HCT116 (cell line): ENCODE measurements around the gene ISYNA1. TPM values are rescaled to one million over a fixed set of nuclear protein-coding genes. Genes with fewer than 3 reads are reported as not detected.

Experiments
- ATAC-seq: fragments of 200-7000 bp; cut with Tn5 transposase; 2 replicates; pipeline ENCODE4 v1.9.1; 2020; ENCODE audit warnings: mild to moderate bottlenecking, moderate library complexity
- BruUV-seq: library from RNA; stranded (reverse); fragments of 400-500 nt; replicated peaks from 2 replicates; lab custom pipeline; 2021; lab: Mats Ljungman, UMichigan
- CTCF ChIA-PET: fragments of 300-600 bp; sonication (Branson Sonifier 250); formaldehyde crosslinking; loops from one replicate; lab custom pipeline; 2021; ENCODE audit warnings: antibody characterized with exemption; lab: Charles Lee
- POLR2A ChIA-PET: fragments of 300-600, 350-600 bp; sonication (Branson Sonifier 250); formaldehyde crosslinking; loops from one replicate; lab custom pipeline; 2021; ENCODE audit warnings: antibody characterized with exemption; lab: Charles Lee
- RAD21 ChIA-PET, 2 experiments: fragments of 300-600 bp; sonication (Branson Sonifier 250); formaldehyde crosslinking; loops; one replicate each; lab custom pipeline; 2023; ENCODE audit warnings: low total read pairs in 2 of 2; ENCODE audit not compliant: uncharacterized antibody in 2 of 2, unreplicated experiment in 2 of 2, low non-redundant PET in 1 of 2; lab: Charles Lee
- DNase-seq: peaks from one replicate; pipeline ENCODE4 v3.0.0-alpha.2; 2010; ENCODE audit warnings: low read depth, low spot score
- H2AFZ ChIP-seq: fragments of 200-600 bp; shearing (Covaris generic), sonication (generic); 2 replicates; pipeline ENCODE4 v1.6.1; 2017; ENCODE audit warnings: low read depth, mixed run types, mixed read lengths, antibody characterized with exemption, low read length; ENCODE audit not compliant: poor library complexity, severe bottlenecking
- H3K27ac ChIP-seq: 2 replicates; pipeline ENCODE4 v1.5.1; 2012; ENCODE audit warnings: low read depth, low read length
- H3K27me3 ChIP-seq: fragments of 200-600 bp; sonication (generic); 2 replicates; pipeline ENCODE4 v1.6.1; 2016; ENCODE audit warnings: mixed run types, low read length, mixed read lengths; ENCODE audit not compliant: insufficient read depth
- H3K36me3 ChIP-seq, 2 experiments: fragments of 200-500 bp in 1 of 2; fragments of 200-600 bp in 1 of 2; sonication (Bioruptor generic) in 1 of 2; sonication (generic) in 1 of 2; 2 replicates each; pipeline versions ENCODE4 v1.5.1 to v1.6.1; 2014 to 2016; ENCODE audit warnings: low read length in 2 of 2, inconsistent platforms in 1 of 2, mixed read lengths in 1 of 2, mixed run types in 1 of 2; ENCODE audit not compliant: insufficient read depth in 2 of 2, control insufficient read depth in 1 of 2
- H3K4me1 ChIP-seq, 2 experiments: fragments of 200-600 bp in 1 of 2; sonication (generic) in 1 of 2; 2 replicates each; pipeline versions ENCODE4 v1.5.1 to v1.6.1; 2012 to 2017; ENCODE audit warnings: low read length in 2 of 2, inconsistent platforms in 1 of 2, mild to moderate bottlenecking in 1 of 2, mixed read lengths in 1 of 2, mixed run types in 1 of 2, moderate library complexity in 1 of 2; ENCODE audit not compliant: insufficient read depth in 2 of 2, control insufficient read depth in 1 of 2
- H3K4me2 ChIP-seq: fragments of 200-600 bp; sonication (generic); 2 replicates; pipeline ENCODE4 v1.6.1; 2017; ENCODE audit warnings: mixed run types, low read length, mixed read lengths
- H3K4me3 ChIP-seq, 2 experiments: fragments of 200-600 bp in 1 of 2; sonication (generic) in 1 of 2; replicated peaks in 1 of 2; 2 replicates each; pipeline ENCODE4 v1.5.1; 2011 to 2016; ENCODE audit warnings: low read length in 2 of 2, control low read depth in 1 of 2, low read depth in 1 of 2, mild to moderate bottlenecking in 1 of 2, mixed read lengths in 1 of 2, mixed run types in 1 of 2
- H3K79me2 ChIP-seq: fragments of 200-600 bp; sonication (generic); 2 replicates; pipeline ENCODE4 v1.6.1; 2017; ENCODE audit warnings: mild to moderate bottlenecking, mixed run types, low read length, moderate library complexity, mixed read lengths; ENCODE audit not compliant: insufficient read depth
- H3K9ac ChIP-seq: fragments of 200-600 bp; sonication (generic); 2 replicates; pipeline ENCODE4 v1.6.1; 2016; ENCODE audit warnings: low read length, mixed read lengths
- H3K9me2 ChIP-seq: fragments of 200-600 bp; sonication (generic), shearing (Covaris generic); 2 replicates; pipeline ENCODE4 v1.6.1; 2017; ENCODE audit warnings: mixed run types, mild to moderate bottlenecking, moderate library complexity; ENCODE audit not compliant: insufficient read depth
- H3K9me3 ChIP-seq, 2 experiments: fragments of 200-500 bp in 1 of 2; fragments of 200-600 bp in 1 of 2; sonication (Bioruptor generic) in 1 of 2; sonication (generic) in 1 of 2; 2 replicates each; pipeline ENCODE4 v1.6.1; 2014 to 2017; ENCODE audit warnings: low read length in 2 of 2, mixed read lengths in 2 of 2, inconsistent platforms in 1 of 2, low read depth in 1 of 2, mild to moderate bottlenecking in 1 of 2, mixed run types in 1 of 2, moderate library complexity in 1 of 2; ENCODE audit not compliant: control insufficient read depth in 1 of 2, insufficient read depth in 1 of 2
- H4K20me1 ChIP-seq: fragments of 200-600 bp; sonication (generic), shearing (Covaris generic); 2 replicates; pipeline ENCODE4 v1.6.1; 2017; ENCODE audit warnings: mixed run types, mild to moderate bottlenecking, moderate library complexity; ENCODE audit not compliant: insufficient read depth
- ATF3 ChIP-seq: IDR thresholded peaks from 2 replicates; pipeline ENCODE4 v1.6.1; 2012
- CBX3 ChIP-seq: IDR thresholded peaks from 2 replicates; pipeline ENCODE4 v1.6.1; 2012; ENCODE audit warnings: low read depth
- CEBPB ChIP-seq: IDR thresholded peaks from 2 replicates; pipeline ENCODE4 v1.6.1; 2012; ENCODE audit warnings: low read depth
- EGR1 ChIP-seq: IDR thresholded peaks from 2 replicates; pipeline ENCODE4 v1.6.1; 2012; ENCODE audit warnings: low read depth
- ELF1 ChIP-seq: IDR thresholded peaks from 2 replicates; pipeline ENCODE4 v1.6.1; 2012; ENCODE audit warnings: low read depth, borderline replicate concordance
- EZH2 ChIP-seq: fragments of 200-600 bp; sonication (generic); IDR thresholded peaks from 2 replicates; pipeline ENCODE4 v1.6.1; 2017; ENCODE audit warnings: antibody characterized with exemption, mixed run types
- JUND ChIP-seq: IDR thresholded peaks from 2 replicates; pipeline ENCODE4 v1.6.1; 2012
- POLR2A ChIP-seq: IDR thresholded peaks from 2 replicates; pipeline ENCODE4 v1.7.0; 2011; ENCODE audit warnings: borderline replicate concordance; ENCODE audit not compliant: insufficient read depth, insufficient read length; ENCODE audit errors: extremely low read depth
- POLR2AphosphoS5 ChIP-seq: IDR thresholded peaks from 2 replicates; pipeline ENCODE4 v1.6.1; 2011; ENCODE audit warnings: mild to moderate bottlenecking, low read depth, low read length, moderate library complexity
- RAD21 ChIP-seq: IDR thresholded peaks from 2 replicates; pipeline ENCODE4 v1.6.1; 2012; ENCODE audit warnings: low read depth, mild to moderate bottlenecking
- SIN3A ChIP-seq: IDR thresholded peaks from 2 replicates; pipeline ENCODE4 v1.6.1; 2012; ENCODE audit warnings: low read depth
- SRF ChIP-seq: IDR thresholded peaks from 2 replicates; pipeline ENCODE4 v1.6.1; 2012; ENCODE audit warnings: low read depth
- TCF7L2 ChIP-seq: IDR thresholded peaks from 2 replicates; pipeline ENCODE4 v1.7.0; 2011; ENCODE audit warnings: borderline replicate concordance, inconsistent platforms; ENCODE audit not compliant: insufficient read depth, insufficient read length; ENCODE audit errors: extremely low read depth
- ZBTB33 ChIP-seq: IDR thresholded peaks from 2 replicates; pipeline ENCODE4 v1.6.1; 2011; ENCODE audit warnings: mild to moderate bottlenecking, low read length, moderate library complexity; ENCODE audit not compliant: insufficient replicate concordance; ENCODE audit errors: extremely low read depth
- ZFX ChIP-seq: fragments of 450-650 bp; IDR thresholded peaks from 2 replicates; pipeline ENCODE4 v1.6.1; 2017
- intact Hi-C: fragments of 100-400 bp; cut with micrococcal nuclease; formaldehyde crosslinking; loops from 2 replicates; pipeline ENCODE4 v1.10.0; 2022
- total RNA-seq: library from RNA; stranded (reverse); gene quantifications from one replicate; pipeline ENCODE4 v1.2.1, GENCODE V29; 2021; ENCODE audit not compliant: unreplicated experiment
- TF ChIP-seq, protein P1 (sequence below), 3 experiments: fragments of 200-600 bp in 1 of 3; sonication (generic) in 1 of 3; IDR thresholded peaks in 2 of 3; conservative IDR thresholded peaks in 1 of 3; 2 replicates each; pipeline ENCODE4 v1.5.1; 2012 to 2017; ENCODE audit warnings: low read depth in 2 of 3, low read length in 2 of 3, antibody characterized with exemption in 1 of 3, borderline replicate concordance in 1 of 3, control low read depth in 1 of 3, mild to moderate bottlenecking in 1 of 3, mixed read lengths in 1 of 3, mixed run types in 1 of 3, moderate library complexity in 1 of 3; ENCODE audit not compliant: insufficient read depth in 1 of 3

ISYNA1 gene
- total RNA-seq, 1 experiment from 2014 or later: 365 TPM

DNA sequence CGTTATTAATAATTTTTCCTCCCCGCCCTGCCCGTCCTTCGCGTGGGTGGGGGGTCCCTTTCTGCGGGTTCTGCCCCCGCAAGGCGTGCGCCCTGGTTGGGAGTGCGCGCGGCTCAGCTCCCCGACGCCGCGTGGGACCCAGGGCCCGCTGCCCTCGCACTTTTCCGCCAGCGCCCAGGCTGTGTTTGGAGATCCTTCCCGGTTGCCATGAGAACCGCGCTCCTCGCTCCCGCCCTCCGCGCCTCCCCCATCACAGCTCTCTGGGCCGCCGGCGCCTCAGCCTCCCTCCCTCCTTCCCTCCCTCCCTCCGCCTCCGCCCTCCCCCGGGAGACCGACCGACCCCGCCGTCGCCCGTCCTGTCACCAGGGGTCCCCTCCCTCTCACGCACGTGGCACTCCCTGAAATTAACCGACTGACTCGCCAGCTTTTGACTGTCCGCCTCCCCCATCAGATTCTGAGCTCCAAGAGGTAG, 21.1 kb downstream of the ISYNA1 start (continued):
- TF ChIP-seq ZBTB33: no peak
- no peak for TF ChIP-seq JUND
- TF ChIP-seq RAD21: no peak
- no peak for TF ChIP-seq ATF3
- TF ChIP-seq EZH2: no peak
- no peak for TF ChIP-seq SRF
- TF ChIP-seq CBX3: no peak
- peak; percentile 31 for TF ChIP-seq TCF7L2
- TF ChIP-seq EGR1: peak; percentile 79

- POLR2A ChIA-PET: interaction anchor here (0.5 to 5.4 kb wide), 9 partner anchors 26 to 135 kb away, joined by 3 to 45 read pairs (median 5); partner anchors contain the start of genes GDF15, JUND and LSM4
- Histone ChIP-seq H3K36me3 (no peaks in the 10 kb centered on the region), H2AFZ (no peak overlapping the region), H3K79me2 (peaks cover 10% of the 10 kb centered on the region), H3K4me1 (peaks cover 44 to 72% of the 10 kb centered on the region in 2 experiments), H3K27ac (peak overlapping the region; percentile 98), H4K20me1 (no peaks in the 10 kb centered on the region), H3K4me3 (peak overlapping the region; percentile 53 to 92), H3K9ac (peak overlapping the region; percentile 96), H3K4me2 (peak overlapping the region; percentile 100), H3K9me2 (no peaks in the 10 kb centered on the region), H3K27me3 (no peaks in the 10 kb centered on the region), H3K9me3 (no peaks in the 10 kb centered on the region)
- ATAC-seq: peak; percentile 11
- intact Hi-C loops: no loop called here
- RAD21 ChIA-PET: interaction anchor here in 1 of 2 experiments (0.8 kb wide), 1 partner anchor 298 kb away, joined by 3 read pairs; no protein-coding TSS in a partner anchor
- BruUV-seq: TSS peak; percentile 80
- no peak for DNase-seq
- CTCF ChIA-PET: interaction anchor here (1.0 to 2.1 kb wide), 6 partner anchors 14 to 136 kb away, joined by 3 to 16 read pairs (median 4); partner anchors contain the start of gene LSM4
- TF ChIP-seq ATF3: no peak
- TF ChIP-seq TCF7L2: peak; percentile 56
- TF ChIP-seq POLR2AphosphoS5: peak; percentile 72
- TF ChIP-seq ELF1: no peak
- no peak for TF ChIP-seq SIN3A
- no peak for TF ChIP-seq CEBPB
- no peak for TF ChIP-seq SRF
- peak; percentile 76 for TF ChIP-seq EGR1
- TF ChIP-seq ZFX: 0 out of 2 replicates have a peak, but pooled peaks have one; percentile 23
- no peak for TF ChIP-seq CBX3
- TF ChIP-seq POLR2A: peak; percentile 87
- no peak for TF ChIP-seq ZBTB33
- TF ChIP-seq, protein P1, sequence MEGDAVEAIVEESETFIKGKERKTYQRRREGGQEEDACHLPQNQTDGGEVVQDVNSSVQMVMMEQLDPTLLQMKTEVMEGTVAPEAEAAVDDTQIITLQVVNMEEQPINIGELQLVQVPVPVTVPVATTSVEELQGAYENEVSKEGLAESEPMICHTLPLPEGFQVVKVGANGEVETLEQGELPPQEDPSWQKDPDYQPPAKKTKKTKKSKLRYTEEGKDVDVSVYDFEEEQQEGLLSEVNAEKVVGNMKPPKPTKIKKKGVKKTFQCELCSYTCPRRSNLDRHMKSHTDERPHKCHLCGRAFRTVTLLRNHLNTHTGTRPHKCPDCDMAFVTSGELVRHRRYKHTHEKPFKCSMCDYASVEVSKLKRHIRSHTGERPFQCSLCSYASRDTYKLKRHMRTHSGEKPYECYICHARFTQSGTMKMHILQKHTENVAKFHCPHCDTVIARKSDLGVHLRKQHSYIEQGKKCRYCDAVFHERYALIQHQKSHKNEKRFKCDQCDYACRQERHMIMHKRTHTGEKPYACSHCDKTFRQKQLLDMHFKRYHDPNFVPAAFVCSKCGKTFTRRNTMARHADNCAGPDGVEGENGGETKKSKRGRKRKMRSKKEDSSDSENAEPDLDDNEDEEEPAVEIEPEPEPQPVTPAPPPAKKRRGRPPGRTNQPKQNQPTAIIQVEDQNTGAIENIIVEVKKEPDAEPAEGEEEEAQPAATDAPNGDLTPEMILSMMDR (IDR thresholded peaks at IDR 0.05 in 2 of 3, conservative IDR thresholded peaks at IDR 0.05 in 1 of 3; ENCODE audit: borderline replicate concordance in 1 of 3, insufficient read depth in 1 of 3, low read depth in 2 of 3, low read length in 2 of 3): no peak
Measured at GRCh38 chr19:18415178-18415867, 22.6 kb downstream of the ISYNA1 start.
